Nucleus accumbens (tissue), 56 donors: ENCODE results near the gene KCNS1.

Experiments
- DNase-seq, 56 donors: peaks; one replicate each; lab custom pipeline; 2025; lab: John Stamatoyannopoulos, UW

KCNS1 gene

DNA sequence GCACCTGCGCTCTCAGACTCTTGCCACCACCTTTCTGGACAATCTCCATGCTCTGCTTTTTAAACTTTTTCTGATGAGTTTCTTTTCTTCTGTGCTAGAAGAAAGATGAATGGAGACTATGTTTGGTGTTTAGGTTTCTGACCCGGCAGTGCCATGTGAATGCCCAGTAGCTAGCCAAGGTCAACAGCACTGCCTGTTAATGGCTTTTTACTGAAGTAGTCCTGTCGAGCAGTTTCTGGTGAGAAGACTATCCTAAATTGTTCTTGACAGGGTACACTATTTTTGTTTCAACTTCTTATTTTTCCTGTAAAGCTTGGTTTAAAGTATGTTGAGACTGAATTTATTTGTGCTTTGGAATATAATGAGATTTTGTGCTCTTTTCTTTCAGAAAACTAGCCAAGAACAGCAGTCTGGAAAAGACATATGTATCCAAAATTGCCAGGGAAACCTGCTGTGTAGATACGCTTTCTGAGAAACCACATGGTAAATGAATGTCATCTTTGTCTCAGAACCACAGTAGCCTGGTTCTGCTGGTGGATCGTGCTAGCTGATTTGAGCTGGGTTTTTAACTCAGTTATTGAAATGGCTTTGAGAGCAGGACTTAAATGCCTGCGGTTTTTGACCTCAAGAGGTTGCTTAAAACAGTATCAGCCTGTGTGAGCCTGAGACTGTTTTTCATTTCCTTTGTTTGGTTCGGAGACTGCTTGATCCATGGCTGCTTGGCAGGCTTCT, 48.1 kb downstream of the KCNS1 start:
- DNase-seq = peak in 6 of 56 donors; percentile 8 to 33 (median 18)

DNA sequence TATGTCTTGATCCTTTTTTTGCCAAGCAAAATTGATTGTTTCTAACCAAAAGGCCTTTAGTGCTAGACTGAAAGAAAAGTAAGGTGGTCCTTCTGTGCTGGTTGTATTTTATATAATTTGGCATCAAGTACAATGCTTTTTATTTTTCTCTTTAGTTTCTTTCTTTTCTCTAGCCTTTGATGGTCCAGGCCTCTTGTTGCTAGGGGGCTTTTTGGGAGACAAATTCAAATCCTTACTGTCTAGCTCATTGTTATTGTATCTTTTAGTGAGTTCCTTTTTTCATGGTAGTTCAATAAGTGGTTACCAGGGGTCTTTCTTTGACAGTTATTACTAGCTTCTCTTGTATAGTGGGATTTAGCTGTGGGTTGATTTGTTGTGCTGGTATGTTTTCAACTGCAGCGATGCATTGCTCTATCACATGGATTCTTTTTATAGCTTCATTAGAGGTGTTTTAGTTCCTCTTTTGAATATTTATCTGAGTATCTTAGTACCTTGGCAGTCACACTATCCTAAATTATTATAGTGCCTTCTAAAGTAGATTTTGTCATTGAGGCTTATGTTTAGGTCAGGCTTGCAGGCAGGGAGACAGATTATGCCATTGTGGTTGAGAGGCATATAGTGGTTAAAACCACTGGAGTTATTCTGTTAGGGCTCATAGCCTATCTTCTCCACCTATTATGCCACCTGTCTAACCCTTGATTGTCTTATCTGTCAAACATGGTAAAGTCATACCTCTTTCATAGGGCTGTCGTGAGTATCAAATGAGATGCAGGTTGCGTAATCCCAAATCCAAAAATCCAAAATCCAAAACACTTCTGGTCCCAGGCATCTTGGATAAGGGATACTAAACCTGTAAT, 49.5 kb downstream of the KCNS1 start:
- DNase-seq = no peak

DNA sequence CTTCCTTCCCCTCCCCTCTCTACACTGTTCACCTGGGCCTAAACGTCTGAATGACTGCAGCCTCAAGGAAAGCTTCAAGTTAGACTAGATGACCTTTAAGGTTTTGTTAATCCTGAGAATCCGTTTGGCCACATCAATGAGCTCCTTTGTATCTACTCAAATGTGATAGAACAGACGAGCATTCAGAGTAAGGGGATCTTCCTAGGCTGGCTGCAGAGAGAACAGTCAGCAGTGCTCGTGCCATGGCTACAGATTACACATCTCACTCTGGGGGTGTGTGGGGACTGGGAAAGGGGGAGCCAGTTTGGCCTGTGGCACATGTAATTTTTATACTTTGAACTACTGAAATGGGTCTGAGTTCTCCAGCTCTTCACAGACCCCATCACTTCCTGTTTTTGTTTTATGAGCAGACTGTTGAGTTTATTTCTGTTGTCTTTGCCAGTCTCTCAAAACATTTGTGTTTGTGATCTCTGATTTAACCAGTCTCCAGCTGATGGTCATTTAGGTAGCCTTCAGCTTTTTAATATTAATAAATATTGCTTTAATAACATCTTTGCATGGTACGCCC, 50.9 kb downstream of the KCNS1 start:
- peak in 44 of 56 donors; percentile 10 to 72 (median 49) for DNase-seq

DNA sequence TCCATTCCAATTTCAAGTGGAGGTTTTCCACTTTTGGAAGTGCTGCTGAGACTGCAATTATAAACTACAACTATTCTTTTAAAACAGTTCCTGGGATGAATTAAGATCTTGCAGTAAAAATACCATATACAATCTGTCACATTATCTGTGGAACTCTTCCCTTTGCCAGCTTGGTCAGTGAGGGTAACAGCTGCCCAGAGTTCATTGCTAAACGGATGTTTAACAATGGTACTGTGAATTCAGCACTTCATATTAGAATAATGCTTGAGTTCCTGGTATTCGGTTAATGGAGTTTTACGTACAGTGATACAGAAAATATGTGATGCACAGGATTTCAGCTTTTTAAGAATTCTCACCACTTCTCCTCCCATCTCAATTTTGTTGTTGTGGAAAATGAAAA, 51.5 kb downstream of the KCNS1 start:
- peak in 1 of 56 donors; percentile 7 for DNase-seq

DNA sequence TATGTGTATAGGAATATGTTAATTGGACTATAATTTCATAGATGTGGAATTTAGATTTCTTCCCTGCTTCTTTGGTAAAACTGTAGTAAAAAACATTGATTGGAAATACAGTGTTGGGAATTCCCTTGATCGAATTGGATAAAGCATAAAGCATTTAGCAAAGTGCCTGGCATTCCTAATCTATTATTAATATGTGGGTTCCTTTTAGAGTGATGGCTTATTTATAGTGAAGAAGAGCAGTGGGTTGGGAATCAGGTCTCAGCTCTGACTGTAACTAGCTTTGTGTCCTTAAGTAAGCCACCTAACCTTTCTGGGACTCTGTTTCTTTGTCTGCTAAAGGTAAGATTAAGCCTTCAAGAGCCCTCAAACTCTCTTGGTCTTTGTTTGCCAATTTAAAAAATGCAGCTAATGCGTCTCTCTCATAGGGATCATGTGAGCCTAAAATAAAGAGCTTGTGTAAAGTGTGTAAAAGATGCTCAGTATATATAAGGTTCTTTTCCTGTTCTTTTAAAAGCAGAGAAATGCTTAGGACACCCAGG, 53.3 kb downstream of the KCNS1 start:
- no peak for DNase-seq

DNA sequence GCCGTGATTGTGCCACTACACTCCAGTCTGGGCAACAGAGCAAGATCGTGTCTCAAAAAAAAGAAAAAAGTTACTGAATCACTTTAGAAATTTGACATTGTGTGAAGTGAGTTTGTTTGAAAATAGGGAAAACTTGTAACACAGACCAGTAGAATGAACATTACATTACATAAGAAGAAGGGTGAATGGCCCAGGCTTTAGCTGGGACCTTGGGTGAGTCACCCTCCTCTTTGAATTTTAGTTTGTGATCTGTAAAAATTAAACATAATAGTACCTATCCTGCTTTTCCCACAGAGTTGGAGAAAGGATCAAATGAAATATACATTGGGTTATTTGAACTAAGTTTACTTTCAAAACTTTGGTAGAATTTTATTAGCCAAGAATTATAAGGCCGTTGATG, 56.3 kb downstream of the KCNS1 start:
- no peak for DNase-seq

DNA sequence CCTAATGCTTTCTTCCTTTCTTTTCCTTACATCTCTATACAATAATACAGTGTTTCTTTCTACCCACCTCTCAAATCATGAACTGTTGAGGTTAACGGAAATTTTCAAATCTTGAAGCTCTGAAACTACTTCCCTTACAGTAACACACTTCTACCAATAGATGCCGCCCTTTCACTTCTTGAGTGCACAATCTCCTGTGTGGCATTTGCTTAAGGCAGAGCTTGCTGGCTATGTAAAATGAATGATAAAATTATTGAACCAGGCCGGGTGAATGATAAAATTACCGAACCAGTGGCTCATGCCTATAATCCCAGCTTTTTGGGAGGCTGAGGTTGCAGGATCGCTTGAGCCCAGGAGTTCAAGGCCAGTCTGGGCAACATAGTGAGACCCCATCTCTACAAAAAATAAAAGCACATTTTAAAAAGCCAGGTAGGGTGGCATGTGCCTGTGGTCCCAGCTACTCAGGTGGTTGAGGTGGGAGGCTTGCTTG, 56.8 kb downstream of the KCNS1 start:
- DNase-seq = peak in 16 of 56 donors; percentile 15 to 55 (median 32)

DNA sequence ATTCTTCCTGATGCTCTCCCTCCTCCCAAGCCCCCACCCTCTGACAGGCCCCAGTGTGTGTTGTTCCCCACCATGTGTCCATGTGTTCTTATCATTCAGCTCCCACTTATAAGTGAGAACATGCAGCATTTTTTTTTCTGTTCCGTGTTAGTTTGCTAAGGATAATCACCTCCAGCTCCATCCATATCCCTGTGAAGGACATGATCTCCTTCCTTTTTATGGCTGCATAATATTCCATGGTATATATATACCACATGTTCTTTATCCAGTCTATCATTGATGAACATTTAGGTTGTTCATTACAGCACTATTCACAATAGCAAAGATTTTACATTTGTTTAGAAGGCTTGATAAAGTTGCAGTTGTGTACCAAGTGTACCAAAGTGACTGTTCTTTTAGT, 57.9 kb downstream of the KCNS1 start:
- no peak for DNase-seq
